ENCODE data around the gene FHAD1. TPM values are rescaled to one million over a fixed set of nuclear protein-coding genes. Genes with fewer than 3 reads are reported as not detected.
A peak's percentile ranks its signal among the peaks of the same experiment; 100 is the strongest.

FHAD1 gene
- polyA plus RNA-seq, 3 donors = 0.67 to 0.69 TPM; not detected in 1

GRCh38 chr1:15330028-15330427 is 83.0 kb downstream of the FHAD1 start:
- H3K9me3 Mint-ChIP-seq = peaks cover 0 to 3% (median 0%) of the 10 kb centered on the region in 7 donors
- H3K4me2 ChIP-seq (replicated peaks; ENCODE audit: extremely low read depth, low read length, poor library complexity, severe bottlenecking) = no peak overlapping the region
- no peaks in the 10 kb centered on the region for H3K27me3 ChIP-seq (ENCODE audit: control insufficient read depth in 2 of 2, insufficient read depth in 2 of 2, low read length in 2 of 2)
- peaks cover 16% of the 10 kb centered on the region for H3K4me1 Mint-ChIP-seq
- no peaks in the 10 kb centered on the region for H3K9me3 ChIP-seq (replicated peaks in 1 of 2; ENCODE audit: control insufficient read depth in 1 of 2, insufficient read depth in 1 of 2, low read length in 2 of 2)
- no peak for DNase-seq
- TF ChIP-seq CTCF (IDR thresholded peaks at IDR 0.05) = no peak
- no peaks in the 10 kb centered on the region for H3K36me3 ChIP-seq (replicated peaks in 1 of 2; ENCODE audit: control insufficient read depth in 1 of 2, insufficient read depth in 2 of 2, low read length in 2 of 2)
- H2AFZ ChIP-seq (ENCODE audit: insufficient read depth, low read depth, low read length, poor library complexity, severe bottlenecking) = no peak overlapping the region
- H4K20me1 ChIP-seq (ENCODE audit: insufficient read depth, low read length) = no peaks in the 10 kb centered on the region
- no peak overlapping the region for H3K27ac ChIP-seq (ENCODE audit: low read depth in 1 of 2, low read length in 2 of 2)
- peaks cover 10 to 12% of the 10 kb centered on the region in 2 donors for H3K4me1 ChIP-seq (ENCODE audit: control insufficient read depth in 1 of 2, insufficient read depth in 2 of 2, low read length in 2 of 2)
- no peak overlapping the region for H3K9ac ChIP-seq (ENCODE audit: insufficient read depth, low read length, poor library complexity, severe bottlenecking)
- H3K27me3 Mint-ChIP-seq (ENCODE audit: low read depth in 3 of 3) = peaks cover 10 to 21% (median 20%) of the 10 kb centered on the region in 3 donors
- WGBS (ENCODE audit: insufficient coverage) = 100% methylated on average over 2 of the region's 8 CpGs
- no peaks in the 10 kb centered on the region for H3K79me2 ChIP-seq (ENCODE audit: insufficient read depth, low read length)
- no peaks in the 10 kb centered on the region for H3K36me3 Mint-ChIP-seq
- H3K4me3 Mint-ChIP-seq = no peak overlapping the region
- no peak overlapping the region for H3K4me3 ChIP-seq (replicated peaks in 1 of 3; ENCODE audit: low read depth in 2 of 3, low read length in 3 of 3)
- no peak overlapping the region for H3K27ac Mint-ChIP-seq
- intact Hi-C loops (cut with micrococcal nuclease) = no loop called here

- H3K27me3 ChIP-seq (ENCODE audit: control insufficient read depth in 2 of 2, insufficient read depth in 2 of 2, low read length in 2 of 2) = no peaks in the 10 kb centered on the region
- H3K79me2 ChIP-seq (ENCODE audit: insufficient read depth, low read length) = no peaks in the 10 kb centered on the region
- H3K36me3 Mint-ChIP-seq = no peaks in the 10 kb centered on the region
- no peak overlapping the region for H3K4me3 ChIP-seq (replicated peaks in 1 of 3; ENCODE audit: low read depth in 2 of 3, low read length in 3 of 3)
- WGBS (ENCODE audit: insufficient coverage) = 95% methylated on average over 5 of the region's 5 CpGs
- no peak for DNase-seq
- H4K20me1 ChIP-seq (ENCODE audit: insufficient read depth, low read length) = no peaks in the 10 kb centered on the region
- H3K27me3 Mint-ChIP-seq (ENCODE audit: low read depth in 3 of 3) = peaks cover 11 to 21% (median 20%) of the 10 kb centered on the region in 3 donors
- peaks cover 16% of the 10 kb centered on the region for H3K4me1 Mint-ChIP-seq
- no peaks in the 10 kb centered on the region for H3K36me3 ChIP-seq (replicated peaks in 1 of 2; ENCODE audit: control insufficient read depth in 1 of 2, insufficient read depth in 2 of 2, low read length in 2 of 2)
- no peak overlapping the region for H2AFZ ChIP-seq (ENCODE audit: insufficient read depth, low read depth, low read length, poor library complexity, severe bottlenecking)
- peak overlapping the region in 1 of 2 donors; percentile 10 for H3K4me3 Mint-ChIP-seq
- H3K9ac ChIP-seq (ENCODE audit: insufficient read depth, low read length, poor library complexity, severe bottlenecking) = no peak overlapping the region
- no peaks in the 10 kb centered on the region for H3K9me3 ChIP-seq (replicated peaks in 1 of 2; ENCODE audit: control insufficient read depth in 1 of 2, insufficient read depth in 1 of 2, low read length in 2 of 2)
- H3K27ac Mint-ChIP-seq = no peak overlapping the region
- H3K4me1 ChIP-seq (ENCODE audit: control insufficient read depth in 1 of 2, insufficient read depth in 2 of 2, low read length in 2 of 2) = peaks cover 10 to 12% of the 10 kb centered on the region in 2 donors
- intact Hi-C loops (cut with micrococcal nuclease) = no loop called here
- no peak overlapping the region for H3K4me2 ChIP-seq (replicated peaks; ENCODE audit: extremely low read depth, low read length, poor library complexity, severe bottlenecking)
- no peak for TF ChIP-seq CTCF (IDR thresholded peaks at IDR 0.05)
- H3K9me3 Mint-ChIP-seq = peaks cover 0 to 3% (median 0%) of the 10 kb centered on the region in 7 donors
- H3K27ac ChIP-seq (ENCODE audit: low read depth in 1 of 2, low read length in 2 of 2) = no peak overlapping the region
Measured at GRCh38 chr1:15331180-15331579, 84.2 kb downstream of the FHAD1 start.
